ENCODE results near the gene ARHGAP4.

ARHGAP4 gene

GRCh38 chrX:153925387-153925738, 701 bp downstream of the ARHGAP4 start:
- TF ChIP-seq JUND (IDR thresholded peaks at IDR 0.05; ENCODE audit: low read depth): no peak
- in situ Hi-C loops (cut with HindIII; ENCODE audit: low pct_unique_long_range_greater_than_20kb, low sequenced_read_pairs): no loop called here
- no peak for DNase-seq (ENCODE audit: low read depth in 1 of 2, low spot score in 1 of 2)

- no peak for TF ChIP-seq JUND (IDR thresholded peaks at IDR 0.05; ENCODE audit: low read depth)
- peak in 1 of 2 experiments; percentile 60 for DNase-seq (ENCODE audit: low read depth in 1 of 2, low spot score in 1 of 2)
- in situ Hi-C loops (cut with HindIII; ENCODE audit: low pct_unique_long_range_greater_than_20kb, low sequenced_read_pairs): no loop called here
Measured at GRCh38 chrX:153924149-153924861, 1.8 kb downstream of the ARHGAP4 start.

- in situ Hi-C loops (cut with HindIII; ENCODE audit: low pct_unique_long_range_greater_than_20kb, low sequenced_read_pairs): no loop called here
- no peak for TF ChIP-seq JUND (IDR thresholded peaks at IDR 0.05; ENCODE audit: low read depth)
- peak; percentile 31 to 46 for DNase-seq (ENCODE audit: low read depth in 1 of 2, low spot score in 1 of 2)
Measured at GRCh38 chrX:153922932-153923857, 2.9 kb downstream of the ARHGAP4 start.

GRCh38 chrX:153921511-153922446, 4.3 kb downstream of the ARHGAP4 start:
- in situ Hi-C loops (cut with HindIII; ENCODE audit: low pct_unique_long_range_greater_than_20kb, low sequenced_read_pairs): no loop called here
- DNase-seq (ENCODE audit: low read depth in 1 of 2, low spot score in 1 of 2): no peak
- TF ChIP-seq JUND (IDR thresholded peaks at IDR 0.05; ENCODE audit: low read depth): no peak

- no peak for TF ChIP-seq JUND (IDR thresholded peaks at IDR 0.05; ENCODE audit: low read depth)
Measured at GRCh38 chrX:153921070-153921469, 5.0 kb downstream of the ARHGAP4 start.

GRCh38 chrX:153920546-153920945, 5.5 kb downstream of the ARHGAP4 start:
- in situ Hi-C loops (cut with HindIII; ENCODE audit: low pct_unique_long_range_greater_than_20kb, low sequenced_read_pairs): no loop called here
- no peak for DNase-seq (ENCODE audit: low read depth in 1 of 2, low spot score in 1 of 2)

More at GRCh38 chrX:153921070-153921469, 5.0 kb downstream of the ARHGAP4 start:
- in situ Hi-C loops (cut with HindIII; ENCODE audit: low pct_unique_long_range_greater_than_20kb, low sequenced_read_pairs): no loop called here
- no peak for DNase-seq (ENCODE audit: low read depth in 1 of 2, low spot score in 1 of 2)

GRCh38 chrX:153919281-153919680, 6.8 kb downstream of the ARHGAP4 start:
- TF ChIP-seq JUND (IDR thresholded peaks at IDR 0.05; ENCODE audit: low read depth): no peak
- in situ Hi-C loops (cut with HindIII; ENCODE audit: low pct_unique_long_range_greater_than_20kb, low sequenced_read_pairs): no loop called here
- no peak for DNase-seq (ENCODE audit: low read depth in 1 of 2, low spot score in 1 of 2)

More at GRCh38 chrX:153920546-153920945, 5.5 kb downstream of the ARHGAP4 start:
- TF ChIP-seq JUND (IDR thresholded peaks at IDR 0.05; ENCODE audit: low read depth): no peak

GRCh38 chrX:153917869-153918268, 8.2 kb downstream of the ARHGAP4 start:
- in situ Hi-C loops (cut with HindIII; ENCODE audit: low pct_unique_long_range_greater_than_20kb, low sequenced_read_pairs): no loop called here
- DNase-seq (ENCODE audit: low read depth in 1 of 2, low spot score in 1 of 2): no peak
- no peak for TF ChIP-seq JUND (IDR thresholded peaks at IDR 0.05; ENCODE audit: low read depth)

- TF ChIP-seq JUND (IDR thresholded peaks at IDR 0.05; ENCODE audit: low read depth): no peak
- in situ Hi-C loops (cut with HindIII; ENCODE audit: low pct_unique_long_range_greater_than_20kb, low sequenced_read_pairs): no loop called here
- DNase-seq (ENCODE audit: low read depth in 1 of 2, low spot score in 1 of 2): no peak
Measured at GRCh38 chrX:153913701-153914100, 12.4 kb downstream of the ARHGAP4 start.

- no peak for TF ChIP-seq JUND (IDR thresholded peaks at IDR 0.05; ENCODE audit: low read depth)
- in situ Hi-C loops (cut with HindIII; ENCODE audit: low pct_unique_long_range_greater_than_20kb, low sequenced_read_pairs): no loop called here
- DNase-seq (ENCODE audit: low read depth in 1 of 2, low spot score in 1 of 2): no peak
Measured at GRCh38 chrX:153913211-153913610, 12.9 kb downstream of the ARHGAP4 start.

GRCh38 chrX:153911798-153912197, 14.3 kb downstream of the ARHGAP4 start:
- TF ChIP-seq JUND (IDR thresholded peaks at IDR 0.05; ENCODE audit: low read depth): no peak
- in situ Hi-C loops (cut with HindIII; ENCODE audit: low pct_unique_long_range_greater_than_20kb, low sequenced_read_pairs): no loop called here
- no peak for DNase-seq (ENCODE audit: low read depth in 1 of 2, low spot score in 1 of 2)

GRCh38 chrX:153910446-153910845, 15.6 kb downstream of the ARHGAP4 start:
- in situ Hi-C loops (cut with HindIII; ENCODE audit: low pct_unique_long_range_greater_than_20kb, low sequenced_read_pairs): no loop called here
- no peak for TF ChIP-seq JUND (IDR thresholded peaks at IDR 0.05; ENCODE audit: low read depth)
- no peak for DNase-seq (ENCODE audit: low read depth in 1 of 2, low spot score in 1 of 2)
